Hematopoietic multipotent progenitor cell treated with erythropoietin and hydrocortisone succinate and interleukin-3 and kit ligand, for 4 days (in vitro differentiated cells): ENCODE results near the gene CKAP4.

Source experiments
- DNase-seq: peaks from one replicate; pipeline ENCODE4 v3.0.0-alpha.2; 2015

Gene CKAP4

DNA sequence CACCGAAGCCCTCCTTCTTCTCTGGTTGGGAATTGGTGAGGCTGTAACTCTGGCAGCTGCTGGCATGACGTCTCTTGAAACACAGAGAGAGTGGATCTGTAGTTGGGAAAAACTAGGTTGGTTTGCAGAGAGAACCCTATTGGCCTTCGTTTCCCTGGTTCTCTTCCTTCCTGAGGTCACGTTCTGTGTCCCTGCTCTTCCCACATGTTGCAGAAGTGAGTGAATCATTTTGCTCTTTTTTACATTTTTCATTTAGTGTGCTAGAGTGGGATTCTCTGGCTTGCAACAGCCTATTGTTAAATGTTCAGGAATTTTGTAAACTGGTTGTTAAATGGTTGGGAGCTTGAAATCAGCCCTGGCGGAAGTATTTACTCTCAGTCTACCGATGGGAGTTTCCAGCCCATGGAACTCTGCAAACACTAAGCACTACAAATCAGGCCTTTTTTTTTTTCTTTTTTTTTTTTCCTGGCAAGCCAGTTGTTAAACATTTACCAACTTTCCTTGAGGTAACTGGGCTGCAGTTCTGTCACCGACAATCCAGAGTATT, 26.8 kb upstream of the CKAP4 start:
- DNase-seq = no peak

DNA sequence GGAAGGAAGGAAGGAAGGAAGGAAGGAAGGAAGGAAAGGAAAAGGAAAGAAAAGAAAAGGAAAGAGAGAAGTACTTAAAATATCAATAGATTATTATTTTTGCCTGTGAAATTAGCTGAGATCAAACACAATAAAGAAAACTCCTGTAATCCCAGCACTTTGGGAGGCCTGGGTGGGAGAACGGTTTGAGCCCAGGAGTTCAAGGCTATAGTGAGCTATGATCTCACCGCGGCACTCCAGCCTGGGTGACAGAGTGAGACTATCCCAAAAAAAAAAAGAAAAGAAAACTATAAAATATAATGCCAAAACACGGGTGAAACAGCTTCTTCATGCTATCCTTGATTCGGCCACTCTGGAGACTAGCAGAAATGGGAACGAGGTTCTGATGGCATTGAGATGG, 26.2 kb upstream of the CKAP4 start:
- DNase-seq = no peak

DNA sequence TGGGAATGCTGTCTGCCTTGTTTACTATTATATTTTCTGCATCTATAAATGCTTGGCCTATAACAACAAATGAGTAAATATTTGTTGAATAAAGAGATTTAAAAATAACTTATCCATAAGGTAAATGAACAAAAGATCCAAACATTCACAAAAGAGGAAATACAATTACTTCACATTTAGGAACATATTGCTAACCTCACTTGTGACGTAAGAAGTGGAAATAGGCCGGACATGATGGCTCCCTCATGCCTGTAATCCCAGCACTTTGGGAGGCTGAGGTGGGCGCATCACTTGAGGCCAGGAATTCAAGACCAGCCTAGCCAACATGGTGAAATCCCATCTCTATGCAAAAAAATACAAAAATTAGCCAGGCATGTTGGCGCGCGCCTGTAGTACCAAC, 25.7 kb upstream of the CKAP4 start:
- no peak for DNase-seq

DNA sequence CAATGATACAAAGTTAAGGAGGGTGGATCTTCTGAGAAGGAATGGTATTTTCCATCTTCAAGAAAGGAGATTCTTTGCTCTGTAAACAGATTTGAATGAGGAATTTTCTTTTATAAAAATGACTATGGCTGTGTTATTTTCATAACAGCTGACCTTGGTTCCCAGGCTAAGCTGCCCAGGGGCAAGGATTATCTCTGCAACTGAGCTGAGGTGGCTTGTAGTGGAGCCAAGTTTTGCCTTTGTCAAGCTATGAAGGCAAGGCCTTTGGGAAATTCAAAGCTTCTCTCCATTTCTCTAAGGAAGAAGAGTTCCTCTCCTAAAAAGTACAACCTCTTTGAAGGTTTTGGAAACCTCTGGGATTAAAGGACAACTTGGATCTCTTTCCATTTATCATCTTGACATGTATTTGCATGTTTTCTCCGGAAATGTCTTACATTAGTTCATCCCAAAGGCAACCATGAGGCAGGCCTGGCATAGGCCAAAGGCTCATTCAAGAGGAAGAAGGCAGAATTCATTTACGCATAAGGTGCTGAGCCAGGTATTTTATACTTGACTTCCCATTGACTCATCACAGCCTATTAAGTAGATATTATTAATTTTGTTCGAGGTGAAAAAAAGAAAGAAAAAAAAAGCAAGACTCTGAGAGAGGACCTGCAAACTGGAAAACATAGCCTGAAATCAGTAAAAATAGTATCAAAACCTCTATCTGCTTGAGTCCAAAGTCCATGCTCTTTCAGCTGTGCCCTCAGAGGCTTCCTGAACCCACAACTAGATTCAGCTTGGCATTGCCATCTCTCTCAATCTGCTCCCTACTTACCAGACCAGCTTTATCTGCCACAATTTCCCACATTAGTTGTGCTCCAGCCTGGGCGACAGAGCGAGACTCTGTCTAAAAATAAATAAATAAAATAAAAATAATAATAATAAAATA, 24.0 kb upstream of the CKAP4 start:
- DNase-seq = no peak

DNA sequence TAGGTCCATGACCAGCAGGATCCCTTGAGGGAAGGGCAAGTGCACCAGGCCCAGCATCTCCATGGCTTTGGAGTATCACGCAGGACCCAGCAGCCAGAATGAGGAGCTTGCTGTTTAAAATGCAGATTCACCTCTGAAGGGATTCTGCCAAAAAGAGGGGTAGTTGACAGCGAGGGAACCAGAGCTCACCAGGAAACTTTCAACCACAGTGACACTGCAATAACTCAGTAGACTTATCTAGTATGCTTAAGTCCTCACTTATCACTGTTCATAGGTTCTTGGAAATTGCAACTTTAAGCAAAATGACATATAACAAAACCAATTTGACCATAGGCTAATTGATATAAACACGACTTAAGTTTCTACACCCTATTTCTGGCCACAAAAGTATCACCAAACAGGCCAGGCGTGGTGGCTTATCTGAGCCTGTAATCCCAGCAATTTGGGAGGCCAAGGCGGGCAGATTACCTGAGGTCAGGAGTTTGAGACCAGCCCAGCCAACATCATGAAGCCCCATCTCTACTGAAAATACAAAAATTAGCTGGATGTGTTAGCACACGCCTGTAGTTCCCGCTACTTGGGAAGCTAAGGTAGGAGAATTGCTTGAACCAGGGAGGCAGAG, 21.4 kb upstream of the CKAP4 start:
- peak; percentile 92 for DNase-seq

DNA sequence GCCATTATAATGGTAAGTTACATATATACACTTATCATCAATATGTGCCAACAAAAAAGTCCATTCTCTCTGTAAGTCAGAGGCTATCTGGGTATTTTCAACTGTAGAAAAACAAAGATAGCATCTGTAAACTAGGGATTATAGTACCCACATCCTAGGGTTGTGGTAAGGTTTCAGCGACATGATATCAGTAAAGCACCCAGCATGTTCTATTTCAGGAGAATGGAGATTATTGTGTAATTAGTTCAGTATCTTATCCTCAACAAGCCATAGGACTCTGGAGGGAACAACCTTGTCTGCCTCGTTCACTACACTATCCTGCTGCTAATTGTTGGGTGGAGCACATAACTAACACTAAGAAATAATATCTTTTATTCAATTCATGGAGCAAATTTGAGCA, 19.7 kb upstream of the CKAP4 start:
- DNase-seq = peak; percentile 86

DNA sequence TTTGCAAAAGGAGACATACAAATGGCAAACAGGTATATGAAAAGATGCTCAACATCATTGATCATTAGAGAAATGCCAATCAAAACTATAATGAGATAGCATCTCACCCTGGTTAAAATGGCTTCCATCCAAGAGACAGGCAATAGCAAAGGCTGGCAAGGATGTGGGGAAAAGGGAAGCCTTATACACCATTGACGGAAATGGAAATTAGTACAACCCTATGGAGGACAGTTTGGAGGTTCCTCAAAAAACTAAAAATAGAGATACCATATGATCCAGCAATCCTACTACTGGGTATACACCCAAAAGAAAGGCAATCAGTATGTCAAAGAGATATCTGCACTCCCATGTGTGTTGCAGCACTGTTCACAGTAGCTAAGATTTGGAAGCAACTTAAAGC, 17.3 kb upstream of the CKAP4 start:
- DNase-seq = no peak

DNA sequence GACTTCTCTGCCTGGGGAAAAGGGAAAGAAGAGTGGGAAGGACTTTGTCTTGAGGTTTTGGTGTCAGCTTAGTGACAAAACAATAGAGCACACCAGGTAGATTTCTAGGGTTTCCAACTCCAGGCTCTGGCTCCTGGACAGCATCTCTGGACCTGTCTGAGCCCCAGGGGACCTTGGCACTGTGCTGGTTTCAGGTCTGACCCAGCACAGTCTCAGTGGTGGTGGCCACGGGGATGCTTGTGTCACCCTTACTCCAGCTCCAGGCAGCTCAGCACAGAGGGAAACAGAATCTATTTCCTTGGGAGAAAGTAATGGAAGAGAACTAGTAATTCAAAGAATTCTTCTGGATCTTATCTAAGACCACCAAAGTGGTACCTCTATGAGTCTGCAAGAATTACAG, 11.1 kb upstream of the CKAP4 start:
- no peak for DNase-seq

DNA sequence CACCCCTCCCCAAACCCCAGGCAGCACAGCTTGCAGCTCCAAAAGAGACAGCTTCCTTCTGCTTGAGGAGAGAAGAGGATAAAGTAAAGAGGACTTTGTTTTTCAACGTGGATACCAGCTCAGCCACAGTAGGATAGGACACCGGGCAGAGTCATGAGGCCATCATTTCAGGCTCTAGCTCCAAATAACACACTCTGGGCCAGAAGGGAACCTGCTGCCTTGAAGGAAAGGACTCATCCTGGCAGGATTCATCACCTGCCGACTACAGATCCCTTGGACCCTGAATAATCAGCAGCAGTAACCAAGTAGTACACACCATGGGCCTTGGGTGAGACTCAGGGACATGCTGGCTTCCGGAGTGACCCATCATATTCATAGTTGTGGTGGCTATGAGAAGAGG, 10.4 kb upstream of the CKAP4 start:
- DNase-seq = no peak

DNA sequence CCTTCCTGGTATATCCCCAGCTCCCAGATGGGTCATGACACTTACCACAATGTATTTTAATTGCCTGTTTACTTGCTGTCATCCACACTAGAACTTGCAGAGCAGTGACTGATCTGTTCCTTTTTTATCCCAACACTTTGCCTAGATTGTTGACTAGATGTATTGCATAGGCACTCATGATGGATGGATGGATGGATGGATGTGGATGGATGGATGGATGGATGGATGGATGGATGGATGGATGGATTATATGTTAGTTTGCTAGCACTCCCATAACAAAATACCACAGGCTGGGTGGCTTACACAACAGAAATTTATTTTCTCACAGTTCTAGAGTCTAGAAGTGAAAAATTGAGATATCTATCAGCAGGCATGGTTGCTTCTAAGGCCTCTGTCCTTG, 8.7 kb upstream of the CKAP4 start:
- no peak for DNase-seq

DNA sequence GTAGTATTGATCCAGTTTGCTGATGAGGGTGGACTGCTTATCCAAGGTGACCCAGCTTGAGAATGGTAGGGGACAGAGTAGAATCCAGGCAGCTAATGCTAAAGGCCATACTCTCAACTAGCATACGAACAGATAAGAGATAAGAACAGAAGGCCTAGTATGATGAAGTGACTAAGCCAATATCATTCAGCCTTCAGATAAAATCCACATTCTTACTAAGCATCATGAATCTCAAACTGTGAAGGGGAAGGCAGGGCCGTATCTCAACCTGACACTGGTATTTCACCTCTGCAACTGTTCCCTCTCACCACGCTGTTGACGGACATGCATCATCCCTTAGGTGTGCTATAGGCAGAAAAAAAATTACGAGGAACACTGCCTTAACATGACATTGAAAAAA, 8.1 kb upstream of the CKAP4 start:
- DNase-seq = peak; percentile 16

DNA sequence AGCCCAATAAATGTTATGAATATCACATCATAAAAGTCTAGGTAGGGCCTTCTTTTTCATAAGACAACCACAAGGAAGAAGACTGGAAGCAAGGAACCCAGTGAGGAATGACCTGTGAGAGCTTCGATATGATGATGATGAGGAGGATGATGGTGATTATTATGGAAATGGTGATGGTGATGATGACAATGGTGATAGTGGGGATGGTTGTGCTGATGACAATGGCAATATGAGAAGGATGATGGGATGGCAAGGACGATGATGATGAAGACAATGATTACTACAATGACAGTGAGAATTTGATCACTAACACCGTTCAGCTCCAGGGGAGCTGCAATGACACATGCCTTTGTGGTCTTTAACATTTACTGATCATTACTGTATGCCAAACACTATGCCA, 7.7 kb upstream of the CKAP4 start:
- no peak for DNase-seq

DNA sequence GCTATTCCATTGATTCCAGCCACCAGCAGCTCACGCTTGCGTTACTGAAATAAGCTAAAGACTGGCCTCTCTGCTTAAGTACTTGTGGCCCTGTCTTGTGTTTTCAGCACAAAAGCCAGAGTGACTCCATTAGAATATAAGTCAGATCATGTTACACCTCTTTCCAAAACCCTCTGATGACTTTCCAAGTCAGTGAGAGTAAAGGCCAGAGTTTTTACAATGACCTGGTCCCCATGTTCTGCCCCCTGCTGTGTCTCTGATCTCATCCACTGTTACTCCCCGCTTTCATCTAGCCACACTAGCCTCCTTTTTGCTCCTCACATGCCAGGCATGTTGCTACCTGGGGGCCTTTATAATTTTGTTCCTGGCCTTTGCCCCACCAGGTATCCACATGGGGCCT, 6.9 kb upstream of the CKAP4 start:
- DNase-seq = no peak

DNA sequence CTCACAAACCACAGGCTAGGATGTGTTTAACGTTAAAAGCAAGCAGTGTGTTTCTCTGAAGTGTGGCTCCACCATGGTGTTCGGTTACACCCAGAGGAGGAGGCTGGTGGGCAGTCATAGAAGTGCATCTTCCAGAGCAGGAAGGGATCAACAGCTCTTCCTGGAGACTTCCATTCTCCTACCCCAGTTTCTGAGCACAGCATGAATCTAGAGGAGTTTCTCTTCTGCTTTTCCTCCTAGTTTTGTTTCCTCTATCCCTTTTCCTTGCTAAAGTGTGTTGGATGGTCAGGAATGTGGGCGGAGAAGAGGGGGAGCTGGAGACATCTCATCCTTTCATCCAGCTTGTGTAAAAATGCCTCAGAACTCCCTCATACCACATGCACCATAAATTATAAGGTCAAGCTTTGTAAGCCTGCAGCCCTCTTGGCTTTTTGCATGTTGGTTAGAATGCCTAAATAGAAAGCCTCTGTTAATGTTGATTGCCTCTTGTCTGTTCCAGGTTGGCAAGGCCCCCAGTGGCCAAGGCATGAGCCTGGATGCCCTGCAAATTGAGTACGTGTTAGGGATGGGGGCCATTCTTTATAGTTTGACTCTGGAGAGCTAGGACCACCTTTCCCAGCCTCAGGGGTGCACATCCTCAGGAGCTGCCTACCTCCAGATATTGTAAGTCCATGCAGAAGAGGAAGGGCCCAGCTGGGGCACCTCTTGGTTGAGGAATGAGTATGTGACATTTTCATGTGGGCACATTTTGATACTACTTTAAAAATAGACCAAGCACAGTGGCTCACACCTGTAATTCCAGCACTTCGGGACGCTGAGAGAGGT, 4.0 kb upstream of the CKAP4 start:
- DNase-seq = no peak

DNA sequence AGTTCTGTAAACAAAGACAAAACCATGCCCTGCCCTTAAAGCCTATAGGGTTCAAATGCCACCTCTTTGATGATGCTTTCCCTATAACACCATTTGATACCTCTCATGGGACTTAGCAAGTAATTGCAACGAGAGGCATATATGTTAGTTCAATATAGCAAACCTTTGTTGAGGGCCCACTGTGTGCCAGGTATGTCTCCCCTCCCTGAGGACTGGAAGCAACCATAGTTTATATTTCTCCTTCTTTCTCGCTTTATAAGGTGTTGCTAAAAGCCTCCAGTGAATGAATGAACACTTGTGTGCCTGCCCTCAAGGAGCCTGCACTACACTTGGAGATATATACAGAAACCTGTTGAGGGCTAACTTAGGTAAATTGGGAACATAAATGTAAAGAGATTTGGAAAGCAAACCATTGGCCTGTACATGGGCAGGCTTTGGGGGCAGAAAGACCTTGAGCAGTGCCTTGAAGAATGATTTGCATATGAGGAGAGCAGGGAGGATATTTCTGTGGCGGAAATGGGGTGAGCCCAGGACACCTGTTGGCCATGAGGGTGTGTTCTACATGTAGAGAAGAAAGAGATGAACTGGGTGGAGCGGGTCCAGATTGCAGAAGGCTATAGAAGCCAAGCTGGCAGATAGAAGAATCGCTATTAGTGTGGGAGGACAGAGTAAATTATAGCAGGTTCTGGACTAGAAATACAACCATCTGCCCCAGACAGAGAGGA, 1.8 kb upstream of the CKAP4 start:
- DNase-seq = no peak

DNA sequence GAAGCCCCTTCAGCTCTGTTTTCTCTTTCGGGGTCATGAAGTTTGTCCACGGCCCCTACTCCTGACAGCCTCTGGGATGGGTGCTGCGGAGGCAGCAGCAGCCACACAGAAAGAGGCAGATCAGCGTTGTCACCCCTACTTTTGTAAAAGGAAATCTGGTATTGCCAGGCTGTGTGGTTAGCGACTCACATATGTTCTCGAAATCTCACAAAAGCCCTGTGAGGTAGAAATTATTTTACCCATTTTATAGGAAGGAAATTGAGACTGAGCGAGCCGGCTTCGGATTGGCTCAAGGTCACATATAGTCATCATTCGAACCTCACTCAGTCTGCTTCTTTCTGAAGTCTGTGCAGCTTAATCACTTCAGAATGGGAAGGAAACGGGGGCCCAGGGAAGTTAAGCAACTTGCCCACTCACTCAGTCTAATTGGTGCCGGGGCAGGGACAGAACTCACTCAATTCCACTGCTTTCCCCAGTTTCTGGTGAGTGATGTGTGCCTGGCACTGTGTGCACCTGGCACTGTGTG, 1.1 kb upstream of the CKAP4 start:
- DNase-seq = peak; percentile 75

DNA sequence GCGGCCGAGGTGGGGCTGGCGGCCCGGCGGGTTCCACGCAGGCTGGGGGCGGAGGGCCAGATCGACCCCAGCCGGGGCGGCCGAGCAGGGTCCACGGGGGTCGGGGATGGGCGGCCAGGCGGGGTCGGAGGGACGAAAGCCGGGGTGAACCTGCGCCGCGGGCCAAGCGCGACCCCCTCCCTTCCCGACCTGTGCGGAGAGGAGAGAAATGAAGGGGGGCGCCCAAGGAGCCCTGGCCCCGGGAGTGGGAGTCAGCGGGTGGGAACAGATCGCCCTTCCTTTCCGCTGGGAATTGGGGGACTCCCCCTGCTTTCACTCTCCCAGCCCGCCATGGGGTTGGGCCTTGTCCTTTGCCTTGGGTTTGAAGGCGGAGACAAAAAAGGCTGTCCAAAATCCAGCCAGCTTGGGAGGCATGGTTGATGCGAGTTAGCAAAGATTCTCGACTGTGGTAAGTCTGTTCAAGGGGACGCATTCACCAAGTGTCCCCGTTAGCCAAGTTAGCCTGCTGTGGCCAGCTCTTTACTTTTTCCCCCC, 559 bp upstream of the CKAP4 start:
- DNase-seq = peak; percentile 46

DNA sequence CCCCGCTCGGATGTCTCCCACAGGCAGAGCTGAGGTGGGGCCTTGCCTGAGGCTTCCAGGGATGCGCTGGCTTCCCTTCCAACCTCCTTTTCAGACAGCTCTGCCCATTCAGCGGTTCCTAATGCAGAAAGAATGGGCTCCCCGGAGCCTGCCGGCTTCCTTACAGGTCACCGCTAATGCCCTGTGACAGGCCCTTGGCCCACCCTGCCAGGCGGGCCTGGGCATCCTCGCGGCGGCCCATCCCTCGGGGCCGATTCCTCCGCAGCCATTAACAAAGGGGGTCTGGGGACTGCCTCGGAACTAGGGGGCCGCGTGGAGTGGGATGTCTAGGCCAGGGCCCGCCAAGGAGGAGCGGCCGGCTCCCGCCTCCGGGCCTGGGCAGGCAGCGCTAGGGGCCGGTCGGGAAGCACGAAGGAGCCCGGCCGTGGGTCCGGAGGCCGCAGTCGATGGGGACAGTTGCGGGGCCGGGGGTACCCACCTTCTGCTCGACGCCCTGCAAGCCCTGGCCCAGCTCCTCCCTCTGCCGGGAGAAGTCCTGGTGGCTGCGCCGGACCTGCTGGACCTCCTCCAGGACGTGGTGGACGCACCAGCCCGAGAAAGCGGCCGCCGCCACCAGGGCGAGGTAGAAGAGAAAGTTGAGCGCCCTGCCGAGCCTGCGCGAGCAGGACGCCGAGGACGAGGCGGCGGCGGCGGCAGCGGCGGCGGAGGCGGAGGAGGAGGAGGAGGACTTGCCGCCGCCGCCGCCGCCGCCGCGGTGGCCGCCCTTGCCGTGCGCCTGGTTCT, 738 bp downstream of the CKAP4 start:
- peak; percentile 74 for DNase-seq

DNA sequence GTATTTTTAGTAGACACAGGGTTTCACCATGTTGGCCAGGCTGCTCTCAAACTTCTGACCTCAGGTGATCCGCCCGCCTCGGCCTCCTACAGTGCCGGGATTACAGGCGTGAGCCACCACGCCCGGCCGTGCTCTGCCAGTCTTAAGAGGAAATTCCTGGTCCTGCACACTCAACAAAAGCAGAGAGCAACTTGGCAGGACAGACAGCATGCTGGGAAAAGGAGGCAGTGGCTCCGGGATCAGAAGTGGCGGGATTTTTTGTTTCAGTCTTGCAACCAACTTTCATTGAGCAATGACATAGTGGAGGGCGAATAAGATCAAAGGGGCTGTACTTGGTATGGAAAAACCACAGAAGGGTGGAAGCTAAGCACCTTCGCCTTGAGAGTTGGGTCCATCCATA, 2.1 kb downstream of the CKAP4 start:
- no peak for DNase-seq

DNA sequence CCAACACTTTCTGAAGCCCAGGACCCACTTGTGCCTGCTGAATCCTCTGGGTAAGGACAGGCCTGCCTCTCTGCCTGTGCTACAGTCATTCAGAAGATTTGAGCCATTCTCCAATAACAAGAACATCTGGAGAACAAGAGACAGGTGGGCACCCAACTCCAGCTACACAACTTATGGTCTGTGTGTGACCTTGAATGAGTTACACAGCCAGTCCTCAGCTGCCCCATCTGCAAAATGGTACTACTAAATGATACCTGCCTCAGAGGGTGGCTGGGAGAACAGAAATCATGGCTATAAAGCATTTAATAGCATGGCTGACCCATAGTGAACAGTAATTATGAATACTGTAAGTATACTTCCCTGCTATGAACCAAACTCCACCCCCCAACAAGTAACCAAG, 4.2 kb downstream of the CKAP4 start:
- no peak for DNase-seq

DNA sequence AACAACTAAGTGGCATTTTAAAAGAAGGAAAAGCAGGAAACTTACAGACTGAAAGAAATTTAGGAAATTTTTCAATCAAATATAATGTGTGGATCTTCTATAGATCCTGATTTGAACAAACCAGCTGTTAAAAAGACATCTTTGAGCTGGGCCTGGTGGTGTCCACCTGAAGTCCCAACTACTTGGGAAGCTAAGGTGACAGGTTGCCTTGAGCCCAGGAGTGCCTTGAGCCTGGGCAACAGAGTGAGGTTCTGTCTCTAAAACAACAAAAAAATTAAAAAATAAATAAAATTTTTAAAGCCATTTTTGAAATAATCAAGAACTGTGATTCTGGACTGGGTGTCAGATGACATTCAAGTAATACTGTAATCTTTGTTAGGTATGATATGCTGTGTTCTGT, 7.0 kb downstream of the CKAP4 start:
- no peak for DNase-seq
